Keratinocyte (primary cell): Measurements from ENCODE around the gene PER1.
A peak's percentile ranks its signal among the peaks of the same experiment; 100 is the strongest.

Source experiments
- EZH2 ChIP-seq: IDR thresholded peaks from one replicate; pipeline ENCODE4 v1.6.1; 2012; ENCODE audit warnings: inconsistent platforms, mild to moderate bottlenecking, low read length, moderate library complexity
- TF ChIP-seq, protein P1 (sequence below), 3 experiments: IDR thresholded peaks in 1 of 3; conservative IDR thresholded peaks in 1 of 3; optimal IDR thresholded peaks in 1 of 3; 2 replicates in 2 of 3; 3 replicates in 1 of 3; pipeline versions ENCODE3 to v1.5.1; 2011; ENCODE audit warnings: low read length in 3 of 3, mild to moderate bottlenecking in 3 of 3, moderate library complexity in 2 of 3, control low read depth in 1 of 3, inconsistent platforms in 1 of 3; ENCODE audit not compliant: insufficient read depth in 2 of 3; ENCODE audit errors: extremely low read depth in 1 of 3

GRCh38 chr17:8120520-8121406 lies 31.4 kb downstream of the PER1 start:
- TF ChIP-seq EZH2 = no peak
- TF ChIP-seq, protein P1, sequence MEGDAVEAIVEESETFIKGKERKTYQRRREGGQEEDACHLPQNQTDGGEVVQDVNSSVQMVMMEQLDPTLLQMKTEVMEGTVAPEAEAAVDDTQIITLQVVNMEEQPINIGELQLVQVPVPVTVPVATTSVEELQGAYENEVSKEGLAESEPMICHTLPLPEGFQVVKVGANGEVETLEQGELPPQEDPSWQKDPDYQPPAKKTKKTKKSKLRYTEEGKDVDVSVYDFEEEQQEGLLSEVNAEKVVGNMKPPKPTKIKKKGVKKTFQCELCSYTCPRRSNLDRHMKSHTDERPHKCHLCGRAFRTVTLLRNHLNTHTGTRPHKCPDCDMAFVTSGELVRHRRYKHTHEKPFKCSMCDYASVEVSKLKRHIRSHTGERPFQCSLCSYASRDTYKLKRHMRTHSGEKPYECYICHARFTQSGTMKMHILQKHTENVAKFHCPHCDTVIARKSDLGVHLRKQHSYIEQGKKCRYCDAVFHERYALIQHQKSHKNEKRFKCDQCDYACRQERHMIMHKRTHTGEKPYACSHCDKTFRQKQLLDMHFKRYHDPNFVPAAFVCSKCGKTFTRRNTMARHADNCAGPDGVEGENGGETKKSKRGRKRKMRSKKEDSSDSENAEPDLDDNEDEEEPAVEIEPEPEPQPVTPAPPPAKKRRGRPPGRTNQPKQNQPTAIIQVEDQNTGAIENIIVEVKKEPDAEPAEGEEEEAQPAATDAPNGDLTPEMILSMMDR (optimal IDR thresholded peaks at IDR 0.05 in 1 of 3, IDR thresholded peaks at IDR 0.05 in 1 of 3, conservative IDR thresholded peaks at IDR 0.05 in 1 of 3; ENCODE audit: extremely low read depth in 1 of 3, insufficient read depth in 2 of 3, low read length in 3 of 3) = peak; percentile 32 to 64 (median 55)
